ENCODE measurements around the gene LMX1B.

LMX1B gene

DNA sequence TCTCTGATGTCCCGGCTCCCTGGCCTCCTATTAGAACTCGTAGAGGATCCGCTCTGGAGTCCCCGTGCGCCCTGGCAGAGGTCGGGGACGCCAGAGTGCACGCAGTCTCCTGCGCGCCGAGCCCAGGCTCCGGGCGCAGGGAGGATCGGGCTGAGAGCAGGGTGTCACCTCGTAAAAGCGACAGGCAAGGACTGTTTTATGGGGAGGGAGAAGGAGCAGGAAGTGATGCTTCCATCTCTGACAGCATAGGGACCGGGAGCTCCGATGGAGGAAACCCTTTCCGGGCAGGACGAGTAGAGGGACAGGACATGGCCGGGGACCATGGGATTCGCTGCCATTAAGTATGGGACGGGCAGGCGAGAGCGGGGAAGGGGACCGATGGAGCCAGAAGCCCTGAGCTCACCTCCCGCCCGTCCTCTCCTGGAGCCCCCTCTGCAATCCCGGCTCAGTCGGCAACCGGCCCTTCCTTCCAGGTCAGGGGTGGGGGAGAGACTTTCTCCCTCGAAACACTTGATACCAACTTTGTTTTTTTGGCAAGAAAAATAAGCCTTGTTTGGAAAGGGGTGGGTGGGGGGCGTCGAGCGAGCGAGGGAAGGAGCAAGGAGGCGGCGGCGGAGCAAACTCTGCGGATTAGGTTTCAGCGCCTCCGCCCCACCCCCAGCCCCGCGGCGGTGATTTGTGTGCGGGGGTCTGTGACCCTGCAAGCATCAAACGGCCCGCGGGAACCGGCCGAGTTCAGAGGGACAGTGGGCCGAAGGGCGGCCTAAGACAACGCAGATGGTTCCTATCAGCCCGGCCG lies 12.6 kb downstream of the LMX1B start (continued):
- TF ChIP-seq, protein P1, sequence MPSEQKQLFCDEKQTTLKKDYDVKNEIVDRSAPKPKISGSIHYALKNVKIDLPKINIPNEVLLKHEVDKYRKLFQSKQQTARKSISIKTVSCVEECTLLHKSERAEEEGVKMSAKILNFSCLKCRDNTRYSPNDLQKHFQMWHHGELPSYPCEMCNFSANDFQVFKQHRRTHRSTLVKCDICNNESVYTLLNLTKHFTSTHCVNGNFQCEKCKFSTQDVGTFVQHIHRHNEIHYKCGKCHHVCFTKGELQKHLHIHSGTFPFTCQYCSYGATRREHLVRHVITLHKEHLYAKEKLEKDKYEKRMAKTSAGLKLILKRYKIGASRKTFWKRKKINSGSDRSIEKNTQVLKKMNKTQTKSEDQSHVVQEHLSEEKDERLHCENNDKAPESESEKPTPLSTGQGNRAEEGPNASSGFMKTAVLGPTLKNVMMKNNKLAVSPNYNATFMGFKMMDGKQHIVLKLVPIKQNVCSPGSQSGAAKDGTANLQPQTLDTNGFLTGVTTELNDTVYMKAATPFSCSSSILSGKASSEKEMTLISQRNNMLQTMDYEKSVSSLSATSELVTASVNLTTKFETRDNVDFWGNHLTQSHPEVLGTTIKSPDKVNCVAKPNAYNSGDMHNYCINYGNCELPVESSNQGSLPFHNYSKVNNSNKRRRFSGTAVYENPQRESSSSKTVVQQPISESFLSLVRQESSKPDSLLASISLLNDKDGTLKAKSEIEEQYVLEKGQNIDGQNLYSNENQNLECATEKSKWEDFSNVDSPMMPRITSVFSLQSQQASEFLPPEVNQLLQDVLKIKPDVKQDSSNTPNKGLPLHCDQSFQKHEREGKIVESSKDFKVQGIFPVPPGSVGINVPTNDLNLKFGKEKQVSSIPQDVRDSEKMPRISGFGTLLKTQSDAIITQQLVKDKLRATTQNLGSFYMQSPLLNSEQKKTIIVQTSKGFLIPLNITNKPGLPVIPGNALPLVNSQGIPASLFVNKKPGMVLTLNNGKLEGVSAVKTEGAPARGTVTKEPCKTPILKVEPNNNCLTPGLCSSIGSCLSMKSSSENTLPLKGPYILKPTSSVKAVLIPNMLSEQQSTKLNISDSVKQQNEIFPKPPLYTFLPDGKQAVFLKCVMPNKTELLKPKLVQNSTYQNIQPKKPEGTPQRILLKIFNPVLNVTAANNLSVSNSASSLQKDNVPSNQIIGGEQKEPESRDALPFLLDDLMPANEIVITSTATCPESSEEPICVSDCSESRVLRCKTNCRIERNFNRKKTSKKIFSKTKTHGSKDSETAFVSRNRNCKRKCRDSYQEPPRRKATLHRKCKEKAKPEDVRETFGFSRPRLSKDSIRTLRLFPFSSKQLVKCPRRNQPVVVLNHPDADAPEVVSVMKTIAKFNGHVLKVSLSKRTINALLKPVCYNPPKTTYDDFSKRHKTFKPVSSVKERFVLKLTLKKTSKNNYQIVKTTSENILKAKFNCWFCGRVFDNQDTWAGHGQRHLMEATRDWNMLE (tag by site-specific recombination; conservative IDR thresholded peaks at IDR 0.05; ENCODE audit: low read depth): no peak

DNA sequence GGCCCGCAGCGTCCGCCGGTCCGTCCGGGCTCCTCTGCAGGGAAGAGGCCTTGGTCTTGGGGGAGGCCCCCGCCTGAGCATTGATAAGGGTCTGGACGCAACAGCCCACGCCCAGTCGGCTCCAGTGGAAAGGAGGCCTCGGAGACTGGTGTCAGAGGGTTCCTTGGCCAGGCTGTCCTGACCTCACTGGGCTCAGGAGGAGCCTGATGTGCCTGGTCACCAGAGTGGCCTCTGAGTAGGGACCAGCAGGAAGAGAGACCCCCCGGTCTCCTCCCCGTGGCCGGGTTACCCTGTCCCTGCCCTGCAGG lies 13.2 kb downstream of the LMX1B start:
- Histone ChIP-seq H3K36me3 (ENCODE audit: control insufficient read depth in 2 of 2, insufficient read depth in 1 of 2, low read length in 2 of 2) (no peaks in the 10 kb centered on the region), H3K4me3 (ENCODE audit: low read depth, low read length) (no peak overlapping the region), H3K4me1 (ENCODE audit: control insufficient read depth, insufficient read depth, low read length) (no peaks in the 10 kb centered on the region; the same call in 1 of the 2 replicates), H3K27ac (ENCODE audit: extremely low read depth, low read depth, low read length) (no peak overlapping the region), H3K9me3 (ENCODE audit: control insufficient read depth, insufficient read depth, low read depth, low read length) (no peaks in the 10 kb centered on the region)
- POLR2A ChIA-PET: no interaction called here
- CTCF ChIA-PET: interaction anchor here (1.1 kb wide), 1 partner anchor 63 kb away, joined by 3 read pairs; no protein-coding TSS in a partner anchor
- TF ChIP-seq EGR2 (tag by site-specific recombination; IDR thresholded peaks at IDR 0.05; ENCODE audit: low read depth) (no peak), ZBTB17 (tag by site-specific recombination; IDR thresholded peaks at IDR 0.05) (no peak), ZNF423 (tag by site-specific recombination; IDR thresholded peaks at IDR 0.05) (no peak), ZNF121 (tag by site-specific recombination; IDR thresholded peaks at IDR 0.05) (no peak)
- TF ChIP-seq, protein P2, sequence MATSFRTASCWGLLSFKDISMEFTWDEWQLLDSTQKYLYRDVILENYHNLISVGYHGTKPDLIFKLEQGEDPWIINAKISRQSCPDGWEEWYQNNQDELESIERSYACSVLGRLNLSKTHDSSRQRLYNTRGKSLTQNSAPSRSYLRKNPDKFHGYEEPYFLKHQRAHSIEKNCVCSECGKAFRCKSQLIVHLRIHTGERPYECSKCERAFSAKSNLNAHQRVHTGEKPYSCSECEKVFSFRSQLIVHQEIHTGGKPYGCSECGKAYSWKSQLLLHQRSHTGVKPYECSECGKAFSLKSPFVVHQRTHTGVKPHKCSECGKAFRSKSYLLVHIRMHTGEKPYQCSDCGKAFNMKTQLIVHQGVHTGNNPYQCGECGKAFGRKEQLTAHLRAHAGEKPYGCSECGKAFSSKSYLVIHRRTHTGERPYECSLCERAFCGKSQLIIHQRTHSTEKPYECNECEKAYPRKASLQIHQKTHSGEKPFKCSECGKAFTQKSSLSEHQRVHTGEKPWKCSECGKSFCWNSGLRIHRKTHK (tag by site-specific recombination; IDR thresholded peaks at IDR 0.05): no peak
- TF ChIP-seq, protein P3, sequence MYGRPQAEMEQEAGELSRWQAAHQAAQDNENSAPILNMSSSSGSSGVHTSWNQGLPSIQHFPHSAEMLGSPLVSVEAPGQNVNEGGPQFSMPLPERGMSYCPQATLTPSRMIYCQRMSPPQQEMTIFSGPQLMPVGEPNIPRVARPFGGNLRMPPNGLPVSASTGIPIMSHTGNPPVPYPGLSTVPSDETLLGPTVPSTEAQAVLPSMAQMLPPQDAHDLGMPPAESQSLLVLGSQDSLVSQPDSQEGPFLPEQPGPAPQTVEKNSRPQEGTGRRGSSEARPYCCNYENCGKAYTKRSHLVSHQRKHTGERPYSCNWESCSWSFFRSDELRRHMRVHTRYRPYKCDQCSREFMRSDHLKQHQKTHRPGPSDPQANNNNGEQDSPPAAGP (tag by site-specific recombination; IDR thresholded peaks at IDR 0.05): no peak
- TF ChIP-seq, protein P4, sequence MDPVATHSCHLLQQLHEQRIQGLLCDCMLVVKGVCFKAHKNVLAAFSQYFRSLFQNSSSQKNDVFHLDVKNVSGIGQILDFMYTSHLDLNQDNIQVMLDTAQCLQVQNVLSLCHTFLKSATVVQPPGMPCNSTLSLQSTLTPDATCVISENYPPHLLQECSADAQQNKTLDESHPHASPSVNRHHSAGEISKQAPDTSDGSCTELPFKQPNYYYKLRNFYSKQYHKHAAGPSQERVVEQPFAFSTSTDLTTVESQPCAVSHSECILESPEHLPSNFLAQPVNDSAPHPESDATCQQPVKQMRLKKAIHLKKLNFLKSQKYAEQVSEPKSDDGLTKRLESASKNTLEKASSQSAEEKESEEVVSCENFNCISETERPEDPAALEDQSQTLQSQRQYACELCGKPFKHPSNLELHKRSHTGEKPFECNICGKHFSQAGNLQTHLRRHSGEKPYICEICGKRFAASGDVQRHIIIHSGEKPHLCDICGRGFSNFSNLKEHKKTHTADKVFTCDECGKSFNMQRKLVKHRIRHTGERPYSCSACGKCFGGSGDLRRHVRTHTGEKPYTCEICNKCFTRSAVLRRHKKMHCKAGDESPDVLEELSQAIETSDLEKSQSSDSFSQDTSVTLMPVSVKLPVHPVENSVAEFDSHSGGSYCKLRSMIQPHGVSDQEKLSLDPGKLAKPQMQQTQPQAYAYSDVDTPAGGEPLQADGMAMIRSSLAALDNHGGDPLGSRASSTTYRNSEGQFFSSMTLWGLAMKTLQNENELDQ (tag by site-specific recombination; IDR thresholded peaks at IDR 0.05; ENCODE audit: low read depth): no peak

DNA sequence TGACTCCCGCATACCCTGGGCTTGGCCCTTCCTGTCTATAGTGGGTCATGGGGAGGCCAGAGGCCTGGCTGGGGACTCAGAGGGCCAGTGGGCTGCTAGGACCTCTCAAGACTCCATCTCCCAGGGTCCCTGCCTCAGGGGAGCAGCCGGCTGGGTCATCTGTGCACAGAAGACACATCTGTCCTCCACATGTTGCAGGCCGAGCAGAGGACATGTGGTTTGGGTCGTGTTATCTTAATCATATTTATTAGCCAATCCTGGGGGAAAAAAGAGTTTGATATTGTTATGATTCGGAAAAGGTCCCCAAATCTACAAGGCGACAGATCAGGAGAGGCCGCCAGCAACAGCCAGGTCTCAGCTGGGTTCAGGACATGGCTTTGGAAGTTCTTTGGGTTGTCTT lies 14.4 kb downstream of the LMX1B start:
- ChIA-PET CTCF (interaction anchor here (1.1 kb wide), 1 partner anchor 15 kb away, joined by 4 read pairs; the partner anchor contains the start of gene LMX1B), POLR2A (no interaction called here)
- no peaks in the 10 kb centered on the region for H3K36me3 ChIP-seq (ENCODE audit: control insufficient read depth in 2 of 2, insufficient read depth in 1 of 2, low read length in 2 of 2)
- no peak overlapping the region for H3K4me3 ChIP-seq (ENCODE audit: low read depth, low read length)
- H3K27ac ChIP-seq (ENCODE audit: extremely low read depth, low read depth, low read length): no peak overlapping the region
- H3K4me1 ChIP-seq (ENCODE audit: control insufficient read depth, insufficient read depth, low read length): no peaks in the 10 kb centered on the region
- no peaks in the 10 kb centered on the region for H3K9me3 ChIP-seq (ENCODE audit: control insufficient read depth, insufficient read depth, low read depth, low read length)
- no peak for TF ChIP-seq ZXDB (tag by site-specific recombination; IDR thresholded peaks at IDR 0.05)
- no peak for TF ChIP-seq ZNF48 (tag by site-specific recombination; IDR thresholded peaks at IDR 0.05)
- TF ChIP-seq, protein P5, sequence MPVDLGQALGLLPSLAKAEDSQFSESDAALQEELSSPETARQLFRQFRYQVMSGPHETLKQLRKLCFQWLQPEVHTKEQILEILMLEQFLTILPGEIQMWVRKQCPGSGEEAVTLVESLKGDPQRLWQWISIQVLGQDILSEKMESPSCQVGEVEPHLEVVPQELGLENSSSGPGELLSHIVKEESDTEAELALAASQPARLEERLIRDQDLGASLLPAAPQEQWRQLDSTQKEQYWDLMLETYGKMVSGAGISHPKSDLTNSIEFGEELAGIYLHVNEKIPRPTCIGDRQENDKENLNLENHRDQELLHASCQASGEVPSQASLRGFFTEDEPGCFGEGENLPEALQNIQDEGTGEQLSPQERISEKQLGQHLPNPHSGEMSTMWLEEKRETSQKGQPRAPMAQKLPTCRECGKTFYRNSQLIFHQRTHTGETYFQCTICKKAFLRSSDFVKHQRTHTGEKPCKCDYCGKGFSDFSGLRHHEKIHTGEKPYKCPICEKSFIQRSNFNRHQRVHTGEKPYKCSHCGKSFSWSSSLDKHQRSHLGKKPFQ (tag by site-specific recombination; IDR thresholded peaks at IDR 0.05): no peak
- TF ChIP-seq, protein P6, sequence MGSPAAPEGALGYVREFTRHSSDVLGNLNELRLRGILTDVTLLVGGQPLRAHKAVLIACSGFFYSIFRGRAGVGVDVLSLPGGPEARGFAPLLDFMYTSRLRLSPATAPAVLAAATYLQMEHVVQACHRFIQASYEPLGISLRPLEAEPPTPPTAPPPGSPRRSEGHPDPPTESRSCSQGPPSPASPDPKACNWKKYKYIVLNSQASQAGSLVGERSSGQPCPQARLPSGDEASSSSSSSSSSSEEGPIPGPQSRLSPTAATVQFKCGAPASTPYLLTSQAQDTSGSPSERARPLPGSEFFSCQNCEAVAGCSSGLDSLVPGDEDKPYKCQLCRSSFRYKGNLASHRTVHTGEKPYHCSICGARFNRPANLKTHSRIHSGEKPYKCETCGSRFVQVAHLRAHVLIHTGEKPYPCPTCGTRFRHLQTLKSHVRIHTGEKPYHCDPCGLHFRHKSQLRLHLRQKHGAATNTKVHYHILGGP (tag by site-specific recombination; IDR thresholded peaks at IDR 0.05): no peak
- no peak for TF ChIP-seq ZNF76 (tag by site-specific recombination; IDR thresholded peaks at IDR 0.05; ENCODE audit: borderline replicate concordance, low read depth)
- no peak for TF ChIP-seq ZNF785 (tag by site-specific recombination; IDR thresholded peaks at IDR 0.05)
- TF ChIP-seq ZNF292 (tag by site-specific recombination; IDR thresholded peaks at IDR 0.05; ENCODE audit: borderline replicate concordance, low read depth): no peak
- TF ChIP-seq TRIM28 (IDR thresholded peaks at IDR 0.05; ENCODE audit: borderline replicate concordance, low read length): no peak
- TF ChIP-seq ZNF132 (tag by site-specific recombination; IDR thresholded peaks at IDR 0.05; ENCODE audit: borderline replicate concordance): no peak
- TF ChIP-seq PRDM1 (tag by site-specific recombination; IDR thresholded peaks at IDR 0.05): no peak
- TF ChIP-seq GLIS2 (tag by site-specific recombination; IDR thresholded peaks at IDR 0.05): no peak

All from HEK293 (cell line).